Activated naive CD4-positive, alpha-beta T cell treated with anti-CD3 and anti-CD28 coated beads, Interleukin-2, amount 50 U/mL, for 24 hours (primary cell): ENCODE results near the gene PCDHGA6.
"Not testable (repeated sequence)": the region's sequence is repeated elsewhere in the genome, so short reads cannot be mapped to it uniquely, and the experiment has no call there.

Experiments
- H3K27ac Mint-ChIP-seq: one replicate; pipeline ENCODE4 v1.8.0; 2021; ENCODE audit warnings: mild to moderate bottlenecking, mixed read lengths
- H3K27me3 Mint-ChIP-seq: one replicate; pipeline ENCODE4 v1.8.0; 2021; ENCODE audit warnings: mixed read lengths
- H3K36me3 Mint-ChIP-seq: one replicate; pipeline ENCODE4 v1.8.0; 2021; ENCODE audit warnings: mixed read lengths
- H3K4me1 Mint-ChIP-seq: one replicate; pipeline ENCODE4 v1.8.0; 2021; ENCODE audit warnings: mixed read lengths
- H3K4me3 Mint-ChIP-seq: one replicate; pipeline ENCODE4 v1.8.0; 2021; ENCODE audit warnings: mild to moderate bottlenecking, mixed read lengths
- H3K9me3 Mint-ChIP-seq: one replicate; pipeline ENCODE4 v1.8.0; 2021; ENCODE audit warnings: mixed read lengths

The PCDHGA6 gene

DNA sequence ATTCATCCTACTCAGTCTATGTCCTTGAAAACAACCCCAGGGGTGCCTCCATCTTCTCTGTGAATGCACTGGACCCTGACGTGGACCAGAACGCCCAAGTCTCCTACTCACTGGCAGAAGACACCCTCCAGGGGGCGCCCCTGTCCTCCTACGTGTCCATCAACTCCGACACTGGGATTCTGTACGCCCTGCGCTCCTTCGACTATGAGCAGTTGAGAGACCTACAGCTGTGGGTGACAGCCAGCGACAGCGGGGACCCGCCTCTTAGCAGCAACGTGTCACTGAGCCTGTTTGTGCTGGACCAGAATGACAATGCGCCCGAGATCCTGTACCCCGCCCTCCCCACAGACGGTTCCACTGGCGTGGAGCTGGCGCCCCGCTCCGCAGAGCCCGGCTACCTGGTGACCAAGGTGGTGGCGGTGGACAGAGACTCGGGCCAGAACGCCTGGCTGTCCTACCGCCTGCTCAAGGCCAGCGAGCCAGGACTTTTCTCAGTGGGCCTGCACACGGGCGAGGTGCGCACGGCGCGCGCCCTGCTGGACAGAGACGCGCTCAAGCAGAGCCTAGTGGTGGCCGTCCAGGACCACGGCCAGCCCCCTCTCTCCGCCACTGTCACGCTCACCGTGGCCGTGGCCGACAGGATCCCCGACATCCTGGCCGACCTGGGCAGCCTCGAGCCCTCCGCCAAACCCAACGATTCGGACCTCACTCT is 1.9 kb downstream of the PCDHGA6 start:
- H3K4me1 Mint-ChIP-seq, H3K27ac Mint-ChIP-seq, H3K4me3 Mint-ChIP-seq: not testable (repeated sequence)
- peaks cover 50% of the 10 kb centered on the region for H3K27me3 Mint-ChIP-seq
- peaks cover 14% of the 10 kb centered on the region for H3K36me3 Mint-ChIP-seq
- H3K9me3 Mint-ChIP-seq: peaks cover 13% of the 10 kb centered on the region

- peak within 1 kb of the TSS; percentile 70 for H3K4me3 Mint-ChIP-seq
- no peaks in the 10 kb centered on the region for H3K4me1 Mint-ChIP-seq
- no peak within 1 kb of the TSS for H3K27ac Mint-ChIP-seq
- peaks cover 18% of the 10 kb centered on the region for H3K36me3 Mint-ChIP-seq
- H3K9me3 Mint-ChIP-seq: peaks cover 21% of the 10 kb centered on the region
- H3K27me3 Mint-ChIP-seq: peaks cover 59% of the 10 kb centered on the region
Observed at GRCh38 chr5:141382469-141383294, 9.0 kb downstream of the PCDHGA6 start, which contains the start of gene PCDHGA7. Gene PCDHGA7, plus strand, starts transcription at chr5:141382742. Its CDS starts 158 bp downstream, at chr5:141382900.

DNA sequence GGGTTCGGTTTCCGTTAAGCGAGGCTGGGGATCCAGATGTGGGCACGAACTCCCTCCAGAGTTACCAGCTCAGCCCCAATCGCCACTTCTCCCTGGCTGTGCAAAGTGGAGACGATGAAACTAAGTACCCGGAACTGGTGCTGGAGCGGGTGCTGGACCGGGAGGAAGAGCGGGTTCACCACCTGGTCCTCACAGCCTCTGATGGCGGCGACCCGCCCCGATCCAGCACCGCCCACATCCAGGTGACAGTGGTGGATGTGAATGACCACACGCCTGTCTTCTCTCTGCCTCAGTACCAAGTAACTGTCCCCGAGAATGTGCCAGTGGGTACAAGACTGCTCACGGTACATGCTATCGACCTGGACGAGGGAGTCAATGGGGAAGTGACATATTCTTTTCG is 9.7 kb downstream of the PCDHGA6 start:
- Mint-ChIP-seq H3K4me1 (peaks cover under 1% of the 10 kb centered on the region), H3K36me3 (peaks cover 19% of the 10 kb centered on the region), H3K4me3 (peak overlapping the region; percentile 70), H3K27me3 (peaks cover 61% of the 10 kb centered on the region), H3K27ac (no peak overlapping the region), H3K9me3 (peaks cover 22% of the 10 kb centered on the region)

- H3K27me3 Mint-ChIP-seq: peaks cover 63% of the 10 kb centered on the region
- peaks cover 3% of the 10 kb centered on the region for H3K4me1 Mint-ChIP-seq
- no peak overlapping the region for H3K4me3 Mint-ChIP-seq
- H3K36me3 Mint-ChIP-seq: peaks cover 23% of the 10 kb centered on the region
- H3K9me3 Mint-ChIP-seq: peaks cover 31% of the 10 kb centered on the region
- no peak overlapping the region for H3K27ac Mint-ChIP-seq
Observed at GRCh38 chr5:141384471-141385267, 11.0 kb downstream of the PCDHGA6 start.

DNA sequence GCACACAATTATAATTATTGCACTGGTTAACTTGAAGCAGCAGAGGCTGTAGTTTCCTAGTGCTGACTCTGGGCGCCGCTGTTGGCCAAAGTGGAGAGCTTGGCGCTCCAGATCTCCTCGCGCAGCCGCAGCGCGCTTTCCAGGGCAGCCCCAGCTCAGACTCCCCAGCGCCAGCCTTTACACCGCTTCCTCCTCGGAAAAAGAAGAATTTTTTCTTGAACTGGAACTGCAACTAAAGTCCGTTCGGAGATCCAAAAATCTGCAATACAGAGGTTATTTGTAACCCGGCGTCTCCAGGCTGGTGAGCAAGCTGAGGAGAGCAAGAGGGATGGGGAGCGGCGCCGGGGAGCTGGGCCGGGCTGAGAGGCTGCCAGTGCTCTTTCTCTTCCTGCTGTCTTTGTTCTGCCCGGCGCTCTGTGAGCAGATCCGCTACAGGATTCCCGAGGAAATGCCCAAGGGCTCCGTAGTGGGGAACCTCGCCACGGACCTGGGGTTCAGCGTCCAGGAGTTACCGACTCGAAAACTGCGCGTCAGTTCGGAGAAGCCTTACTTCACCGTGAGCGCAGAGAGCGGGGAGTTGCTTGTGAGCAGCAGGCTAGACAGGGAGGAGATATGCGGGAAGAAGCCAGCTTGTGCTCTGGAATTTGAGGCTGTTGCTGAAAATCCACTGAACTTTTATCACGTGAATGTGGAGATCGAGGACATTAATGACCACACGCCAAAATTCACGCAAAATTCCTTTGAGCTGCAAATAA is 14.0 kb downstream of the PCDHGA6 start, which contains the start of gene PCDHGB4:
Gene PCDHGB4 (plus strand): TSS at position 142 of the 755 bp plus-strand sequence. CDS start 187 bp downstream, at position 329.
- H3K4me3 Mint-ChIP-seq: peak within 1 kb of the TSS; percentile 11
- H3K27ac Mint-ChIP-seq, H3K4me1 Mint-ChIP-seq: not testable (repeated sequence)
- H3K9me3 Mint-ChIP-seq: peaks cover 40% of the 10 kb centered on the region
- H3K27me3 Mint-ChIP-seq: peaks cover 63% of the 10 kb centered on the region
- H3K36me3 Mint-ChIP-seq: peaks cover 27% of the 10 kb centered on the region

GRCh38 chr5:141388661-141389060 is 15.0 kb downstream of the PCDHGA6 start:
- H3K4me1 Mint-ChIP-seq: peaks cover 3% of the 10 kb centered on the region
- H3K9me3 Mint-ChIP-seq: peaks cover 40% of the 10 kb centered on the region
- H3K36me3 Mint-ChIP-seq: peaks cover 29% of the 10 kb centered on the region
- H3K4me3 Mint-ChIP-seq: no peak overlapping the region
- peaks cover 64% of the 10 kb centered on the region for H3K27me3 Mint-ChIP-seq
- H3K27ac Mint-ChIP-seq: no peak overlapping the region

DNA sequence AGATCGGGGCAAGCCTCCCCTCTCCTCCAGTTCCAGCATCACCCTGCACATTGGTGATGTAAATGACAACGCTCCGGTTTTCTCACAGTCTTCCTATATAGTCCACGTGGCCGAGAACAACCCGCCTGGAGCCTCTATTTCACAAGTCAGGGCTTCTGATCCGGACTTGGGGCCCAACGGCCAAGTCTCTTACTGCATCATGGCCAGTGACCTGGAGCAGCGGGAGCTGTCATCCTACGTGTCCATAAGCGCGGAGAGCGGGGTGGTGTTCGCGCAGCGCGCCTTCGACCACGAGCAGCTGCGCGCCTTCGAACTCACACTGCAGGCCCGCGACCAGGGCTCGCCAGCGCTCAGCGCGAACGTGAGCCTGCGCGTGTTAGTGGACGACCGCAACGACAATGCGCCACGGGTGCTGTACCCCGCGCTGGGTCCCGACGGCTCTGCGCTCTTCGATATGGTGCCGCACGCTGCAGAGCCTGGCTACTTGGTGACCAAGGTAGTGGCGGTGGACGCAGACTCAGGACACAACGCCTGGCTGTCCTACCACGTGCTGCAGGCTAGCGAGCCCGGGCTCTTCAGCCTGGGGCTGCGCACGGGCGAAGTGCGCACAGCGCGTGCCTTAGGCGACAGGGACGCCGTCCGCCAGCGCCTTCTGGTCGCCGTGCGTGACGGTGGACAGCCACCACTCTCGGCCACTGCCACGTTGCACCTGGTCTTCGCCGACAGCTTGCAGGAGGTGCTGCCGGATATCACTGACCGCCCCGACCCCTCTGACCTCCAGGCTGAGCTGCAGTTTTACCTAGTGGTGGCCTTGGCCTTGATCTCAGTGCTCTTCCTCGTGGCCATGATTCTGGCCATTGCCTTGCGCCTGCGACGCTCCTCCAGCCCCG is 15.7 kb downstream of the PCDHGA6 start:
- Mint-ChIP-seq H3K9me3 (peaks cover 42% of the 10 kb centered on the region), H3K36me3 (peaks cover 28% of the 10 kb centered on the region), H3K27me3 (peaks cover 64% of the 10 kb centered on the region), H3K4me1 (peaks cover 3% of the 10 kb centered on the region), H3K27ac (no peak overlapping the region), H3K4me3 (no peak overlapping the region)

- Mint-ChIP-seq H3K27me3 (peaks cover 55% of the 10 kb centered on the region), H3K27ac (no peak within 1 kb of the TSS), H3K36me3 (peaks cover 22% of the 10 kb centered on the region), H3K4me1 (peaks cover 3% of the 10 kb centered on the region), H3K9me3 (peaks cover 24% of the 10 kb centered on the region), H3K4me3 (no peak within 1 kb of the TSS)
Observed at GRCh38 chr5:141392429-141393198, 18.9 kb downstream of the PCDHGA6 start, which contains the start of gene PCDHGA8. Gene PCDHGA8, plus strand, starts transcription at chr5:141392633. Its CDS starts 181 bp downstream, at chr5:141392814.

DNA sequence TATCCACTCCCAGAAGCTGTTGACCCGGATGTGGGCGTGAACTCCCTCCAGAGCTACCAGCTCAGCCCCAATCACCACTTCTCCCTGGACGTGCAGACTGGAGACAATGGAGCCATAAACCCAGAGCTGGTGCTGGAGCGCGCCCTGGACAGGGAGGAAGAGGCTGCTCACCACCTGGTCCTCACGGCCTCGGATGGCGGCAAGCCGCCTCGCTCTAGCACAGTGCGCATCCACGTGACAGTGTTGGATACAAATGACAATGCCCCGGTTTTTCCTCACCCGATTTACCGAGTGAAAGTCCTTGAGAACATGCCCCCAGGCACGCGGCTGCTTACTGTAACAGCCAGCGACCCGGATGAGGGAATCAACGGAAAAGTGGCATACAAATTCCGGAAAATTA is 19.6 kb downstream of the PCDHGA6 start:
- H3K27ac Mint-ChIP-seq: no peak overlapping the region
- H3K9me3 Mint-ChIP-seq: peaks cover 24% of the 10 kb centered on the region
- no peak overlapping the region for H3K4me3 Mint-ChIP-seq
- H3K4me1 Mint-ChIP-seq: peaks cover 3% of the 10 kb centered on the region
- peaks cover 54% of the 10 kb centered on the region for H3K27me3 Mint-ChIP-seq
- H3K36me3 Mint-ChIP-seq: peaks cover 22% of the 10 kb centered on the region

- H3K36me3 Mint-ChIP-seq: peaks cover 19% of the 10 kb centered on the region
- not testable (repeated sequence) for H3K4me1 Mint-ChIP-seq, H3K27ac Mint-ChIP-seq, H3K4me3 Mint-ChIP-seq
- H3K9me3 Mint-ChIP-seq: peaks cover 15% of the 10 kb centered on the region
- H3K27me3 Mint-ChIP-seq: peaks cover 53% of the 10 kb centered on the region
Observed at GRCh38 chr5:141394401-141395187, 20.9 kb downstream of the PCDHGA6 start.

GRCh38 chr5:141397756-141398551 is 24.3 kb downstream of the PCDHGA6 start, which contains the start of gene PCDHGB5:
Gene PCDHGB5, plus strand, starts transcription at chr5:141397947. Its CDS starts 181 bp downstream, at chr5:141398128.
- Mint-ChIP-seq H3K4me3 (peak within 1 kb of the TSS; percentile 44), H3K9me3 (peaks cover 12% of the 10 kb centered on the region), H3K36me3 (peaks cover 19% of the 10 kb centered on the region), H3K27me3 (peaks cover 49% of the 10 kb centered on the region)
- not testable (repeated sequence) for H3K27ac Mint-ChIP-seq, H3K4me1 Mint-ChIP-seq

DNA sequence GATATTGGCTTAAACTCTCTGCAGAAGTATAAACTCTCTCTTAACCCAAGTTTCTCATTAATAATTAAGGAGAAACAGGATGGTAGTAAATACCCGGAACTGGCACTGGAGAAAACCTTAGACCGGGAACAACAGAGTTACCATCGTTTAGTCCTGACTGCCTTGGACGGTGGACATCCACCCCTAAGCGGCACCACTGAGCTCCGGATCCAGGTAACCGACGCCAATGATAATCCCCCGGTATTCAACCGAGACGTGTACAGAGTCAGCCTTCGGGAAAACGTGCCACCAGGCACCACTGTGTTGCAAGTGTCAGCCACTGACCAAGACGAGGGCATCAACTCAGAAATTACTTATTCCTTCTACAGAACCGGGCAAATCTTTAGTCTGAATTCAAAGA is 24.9 kb downstream of the PCDHGA6 start:
- H3K4me3 Mint-ChIP-seq: no peak overlapping the region
- H3K9me3 Mint-ChIP-seq: peaks cover 15% of the 10 kb centered on the region
- peaks cover 17% of the 10 kb centered on the region for H3K36me3 Mint-ChIP-seq
- H3K27me3 Mint-ChIP-seq: peaks cover 52% of the 10 kb centered on the region
- H3K27ac Mint-ChIP-seq: no peak overlapping the region
- H3K4me1 Mint-ChIP-seq: no peaks in the 10 kb centered on the region
